Activated naive CD4-positive, alpha-beta T cell treated with anti-CD3 and anti-CD28 coated beads, Interleukin-2, amount 10 ng/mL, durations not matched to agents 7 days and 5 days (primary cell): ENCODE results near the gene FAR2.
A peak's percentile ranks its signal among the peaks of the same experiment; 100 is the strongest.

Source experiments
- CTCF ChIA-PET: fragments of 350-600 bp; sonication (Branson Sonifier 250); formaldehyde crosslinking; loops from one replicate; lab custom pipeline; 2021; ENCODE audit warnings: antibody characterized with exemption; lab: Charles Lee
- DNase-seq: peaks from one replicate; pipeline ENCODE4 v3.0.0-alpha.2; 2020
- H3K27ac Mint-ChIP-seq: one replicate; pipeline ENCODE4 v1.8.0; 2021; ENCODE audit warnings: mild to moderate bottlenecking, moderate library complexity, mixed read lengths
- H3K27me3 Mint-ChIP-seq: one replicate; pipeline ENCODE4 v1.8.0; 2021; ENCODE audit warnings: mild to moderate bottlenecking, mixed read lengths
- H3K36me3 Mint-ChIP-seq: one replicate; pipeline ENCODE4 v1.8.0; 2021; ENCODE audit warnings: mixed read lengths
- H3K4me1 Mint-ChIP-seq: one replicate; pipeline ENCODE4 v1.8.0; 2021; ENCODE audit warnings: mixed read lengths
- H3K4me3 Mint-ChIP-seq: one replicate; pipeline ENCODE4 v1.8.0; 2021; ENCODE audit warnings: mild to moderate bottlenecking, moderate library complexity, mixed read lengths
- H3K9me3 Mint-ChIP-seq: one replicate; pipeline ENCODE4 v1.8.0; 2021; ENCODE audit warnings: mixed read lengths

FAR2 gene

DNA sequence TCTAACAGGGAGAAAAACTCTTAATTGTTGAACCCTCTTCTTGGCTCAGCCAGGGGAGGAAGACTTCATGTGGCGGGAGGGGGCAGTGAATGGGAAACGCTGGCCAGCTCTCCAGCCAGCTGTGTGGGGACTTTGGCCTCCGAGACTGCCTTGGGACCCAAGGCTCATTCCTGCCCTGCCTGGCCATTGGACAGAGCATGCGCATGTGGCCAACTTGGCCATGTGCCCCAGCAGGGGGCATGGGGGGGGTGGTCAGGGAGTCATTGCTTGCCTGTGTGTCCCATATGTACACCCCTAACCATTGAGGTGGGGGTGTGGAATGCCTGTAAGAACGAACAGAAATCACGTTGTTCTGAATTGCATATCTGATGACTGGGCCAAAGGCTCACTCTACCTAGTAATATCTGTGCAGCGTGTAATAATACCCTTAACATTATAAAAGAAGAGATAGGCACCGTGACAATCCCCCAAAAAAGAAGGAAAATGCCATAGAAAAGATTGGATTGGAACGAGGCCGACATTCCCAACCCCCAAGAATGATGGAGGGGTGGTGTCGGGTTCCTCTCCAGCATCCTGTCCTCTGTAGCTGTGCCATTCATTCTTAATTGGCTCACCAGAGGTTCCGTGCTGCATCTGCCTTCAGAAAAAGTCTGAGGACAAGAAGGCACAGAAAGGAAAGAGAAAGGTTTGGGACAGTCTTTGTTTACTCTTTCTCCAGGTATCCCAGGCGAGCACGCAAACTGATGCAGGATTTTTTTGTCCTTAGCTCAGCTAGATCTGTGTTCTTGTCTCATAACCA, 3.5 kb upstream of the FAR2 start:
- H3K27ac Mint-ChIP-seq = no peak overlapping the region
- H3K9me3 Mint-ChIP-seq = peaks cover 2% of the 10 kb centered on the region
- no peak overlapping the region for H3K4me3 Mint-ChIP-seq
- peaks cover 2% of the 10 kb centered on the region for H3K36me3 Mint-ChIP-seq
- CTCF ChIA-PET = interaction anchor here (0.6 kb wide), 1 partner anchor 70 kb away, joined by 3 read pairs; no protein-coding TSS in a partner anchor
- DNase-seq = no peak
- H3K27me3 Mint-ChIP-seq = peaks cover 33% of the 10 kb centered on the region
- peaks cover 20% of the 10 kb centered on the region for H3K4me1 Mint-ChIP-seq

DNA sequence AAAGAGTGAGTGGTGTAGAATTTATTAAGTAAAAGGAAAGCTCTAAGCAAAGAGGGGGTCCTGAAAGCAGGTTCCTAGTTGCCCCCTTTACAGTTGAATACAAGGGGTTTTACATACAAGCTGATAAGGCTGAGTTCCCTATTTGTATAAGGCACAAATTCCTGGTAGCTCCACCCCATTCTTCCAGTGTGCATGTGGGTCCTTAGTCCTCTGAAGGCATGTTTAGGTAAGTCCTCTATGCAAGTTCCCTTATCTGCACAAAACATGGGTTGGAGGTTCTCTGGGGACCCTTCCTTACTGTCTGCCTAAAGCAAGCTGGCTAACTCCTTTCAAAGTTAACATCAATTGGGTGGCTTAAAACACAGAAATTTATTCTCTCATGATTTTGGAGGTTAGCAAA, 2.9 kb upstream of the FAR2 start:
- no peak overlapping the region for H3K4me3 Mint-ChIP-seq
- H3K27me3 Mint-ChIP-seq = peaks cover 32% of the 10 kb centered on the region
- H3K36me3 Mint-ChIP-seq = peaks cover 4% of the 10 kb centered on the region
- peaks cover 24% of the 10 kb centered on the region for H3K4me1 Mint-ChIP-seq
- DNase-seq = no peak
- peaks cover 2% of the 10 kb centered on the region for H3K9me3 Mint-ChIP-seq
- no peak overlapping the region for H3K27ac Mint-ChIP-seq
- CTCF ChIA-PET = interaction anchor here (0.6 kb wide), 1 partner anchor 70 kb away, joined by 3 read pairs; no protein-coding TSS in a partner anchor

DNA sequence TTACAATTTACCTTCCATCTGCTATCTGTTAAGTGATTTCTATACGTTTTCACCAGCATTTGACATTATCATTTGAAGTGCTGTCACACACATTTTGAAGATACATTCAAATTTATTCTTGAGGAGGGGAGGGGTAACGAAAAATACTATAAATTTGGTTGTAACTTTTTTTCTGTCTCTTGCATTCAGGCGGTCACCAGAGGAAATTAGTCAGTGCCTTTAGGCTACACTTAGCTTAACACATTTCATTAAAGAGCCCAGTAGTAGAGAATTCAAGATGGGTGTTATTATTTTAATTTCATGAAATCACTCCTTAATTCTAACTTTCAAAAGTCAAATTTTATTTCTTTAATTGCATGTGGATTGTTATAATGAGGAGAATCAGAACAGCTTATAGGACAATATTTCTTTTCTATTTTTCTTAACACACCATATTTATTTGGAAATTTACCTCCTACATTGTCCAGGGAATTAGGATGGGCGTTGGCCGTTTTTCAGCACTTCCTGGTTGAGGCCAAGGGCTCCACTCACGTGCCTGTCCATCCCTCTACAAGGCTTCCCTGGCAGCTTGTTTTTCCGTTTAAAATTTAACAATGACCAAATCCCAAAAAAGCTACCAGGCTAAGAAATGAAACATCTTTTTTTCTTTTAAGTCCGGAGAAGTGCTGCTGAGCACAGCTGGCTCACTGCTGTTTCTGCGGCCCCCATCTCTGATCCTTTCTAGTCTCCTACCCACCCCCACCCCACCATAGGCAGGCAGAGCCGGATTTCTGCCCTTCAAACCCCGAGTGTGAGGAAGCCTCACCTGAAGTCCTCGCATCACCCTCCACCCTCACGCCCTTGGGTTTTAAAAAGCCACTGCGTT, 1.1 kb upstream of the FAR2 start:
- Mint-ChIP-seq H3K27ac (peak overlapping the region; percentile 89), H3K9me3 (no peaks in the 10 kb centered on the region), H3K36me3 (peaks cover 4% of the 10 kb centered on the region), H3K4me1 (peaks cover 26% of the 10 kb centered on the region), H3K27me3 (peaks cover 35% of the 10 kb centered on the region), H3K4me3 (peak overlapping the region; percentile 93)
- CTCF ChIA-PET = interaction anchor here (0.8 kb wide), 1 partner anchor 13 kb away, joined by 3 read pairs; no protein-coding TSS in a partner anchor
- DNase-seq = no peak

DNA sequence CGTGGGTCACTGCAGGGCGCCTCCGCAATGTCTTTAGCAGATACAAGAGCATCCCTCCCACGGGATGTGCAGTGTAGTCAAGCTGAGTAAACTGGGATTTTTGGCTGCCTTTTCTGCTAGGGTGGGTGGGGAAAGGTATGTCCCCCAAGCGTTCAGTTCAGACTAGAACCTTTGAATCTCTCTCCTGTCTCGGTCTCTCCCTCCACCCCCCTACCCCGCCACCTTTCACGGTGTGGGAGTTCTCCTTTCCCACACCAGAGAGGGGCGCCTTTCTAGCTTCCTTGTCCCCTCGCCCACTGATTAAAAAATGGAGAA, 525 bp upstream of the FAR2 start:
- Mint-ChIP-seq H3K9me3 (no peaks in the 10 kb centered on the region), H3K4me3 (peak overlapping the region; percentile 93), H3K4me1 (peaks cover 30% of the 10 kb centered on the region), H3K36me3 (peaks cover 4% of the 10 kb centered on the region), H3K27me3 (peaks cover 35% of the 10 kb centered on the region), H3K27ac (peak overlapping the region; percentile 89)
- CTCF ChIA-PET = interaction anchor here (0.8 kb wide), 1 partner anchor 13 kb away, joined by 3 read pairs; no protein-coding TSS in a partner anchor
- DNase-seq = no peak

DNA sequence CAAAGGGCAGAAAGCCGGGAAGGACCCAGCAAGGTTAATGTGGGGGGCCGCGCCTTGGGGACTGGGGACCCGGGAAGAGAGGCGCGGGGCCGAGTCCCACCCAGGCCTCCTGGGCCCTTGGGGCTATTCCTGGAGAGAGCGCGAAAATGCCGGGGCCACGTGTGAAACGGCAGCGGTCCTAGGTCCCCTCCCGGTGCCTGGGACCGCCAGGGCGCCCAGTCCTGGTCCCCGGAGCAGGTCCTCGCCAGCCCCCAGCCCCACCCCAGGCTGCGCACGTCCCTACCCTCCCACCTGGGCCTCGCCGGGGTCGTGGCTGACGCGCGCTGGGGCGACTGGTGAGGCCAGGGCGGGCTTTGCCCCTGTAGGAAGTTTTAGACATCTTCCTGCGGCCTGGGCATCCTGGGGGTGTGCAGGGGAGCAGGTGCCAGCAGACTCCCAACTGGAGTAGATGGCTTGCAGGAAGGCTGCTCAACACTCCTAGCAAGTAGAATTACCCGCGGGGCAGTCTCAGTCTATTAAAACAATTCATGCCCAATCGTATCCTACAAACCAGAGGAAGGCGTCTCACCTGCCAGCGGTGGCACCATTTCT, 708 bp downstream of the FAR2 start:
- no peak overlapping the region for H3K27ac Mint-ChIP-seq
- no peaks in the 10 kb centered on the region for H3K9me3 Mint-ChIP-seq
- H3K27me3 Mint-ChIP-seq = peaks cover 35% of the 10 kb centered on the region
- H3K4me1 Mint-ChIP-seq = peaks cover 30% of the 10 kb centered on the region
- peak; percentile 38 for DNase-seq
- CTCF ChIA-PET = no interaction called here
- H3K36me3 Mint-ChIP-seq = peaks cover 4% of the 10 kb centered on the region
- peak overlapping the region; percentile 93 for H3K4me3 Mint-ChIP-seq

DNA sequence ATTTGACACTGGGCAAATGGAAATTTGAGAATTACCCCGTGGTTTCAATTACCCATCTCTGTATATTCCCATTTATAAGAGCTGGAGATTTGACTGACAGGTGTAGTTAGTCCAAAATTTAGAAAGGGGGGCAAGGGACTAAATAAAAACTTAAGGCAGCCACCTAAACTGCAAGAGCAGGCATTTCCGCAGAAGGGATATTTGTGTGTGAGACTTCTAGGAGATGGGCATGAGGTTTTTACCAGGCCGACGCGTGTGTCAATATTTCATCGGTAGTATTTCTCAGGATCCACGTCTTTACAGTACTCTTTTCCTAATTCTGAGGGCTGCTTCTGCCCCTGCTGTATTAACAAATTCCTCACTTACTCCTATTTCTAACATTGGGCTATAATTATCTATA, 1.4 kb downstream of the FAR2 start:
- peaks cover 30% of the 10 kb centered on the region for H3K4me1 Mint-ChIP-seq
- DNase-seq = no peak
- peaks cover 30% of the 10 kb centered on the region for H3K27me3 Mint-ChIP-seq
- CTCF ChIA-PET = interaction anchor here (0.9 kb wide), 1 partner anchor 9 kb away, joined by 3 read pairs; no protein-coding TSS in a partner anchor
- H3K9me3 Mint-ChIP-seq = no peaks in the 10 kb centered on the region
- peaks cover 4% of the 10 kb centered on the region for H3K36me3 Mint-ChIP-seq
- H3K27ac Mint-ChIP-seq = no peak overlapping the region
- peak overlapping the region; percentile 93 for H3K4me3 Mint-ChIP-seq

DNA sequence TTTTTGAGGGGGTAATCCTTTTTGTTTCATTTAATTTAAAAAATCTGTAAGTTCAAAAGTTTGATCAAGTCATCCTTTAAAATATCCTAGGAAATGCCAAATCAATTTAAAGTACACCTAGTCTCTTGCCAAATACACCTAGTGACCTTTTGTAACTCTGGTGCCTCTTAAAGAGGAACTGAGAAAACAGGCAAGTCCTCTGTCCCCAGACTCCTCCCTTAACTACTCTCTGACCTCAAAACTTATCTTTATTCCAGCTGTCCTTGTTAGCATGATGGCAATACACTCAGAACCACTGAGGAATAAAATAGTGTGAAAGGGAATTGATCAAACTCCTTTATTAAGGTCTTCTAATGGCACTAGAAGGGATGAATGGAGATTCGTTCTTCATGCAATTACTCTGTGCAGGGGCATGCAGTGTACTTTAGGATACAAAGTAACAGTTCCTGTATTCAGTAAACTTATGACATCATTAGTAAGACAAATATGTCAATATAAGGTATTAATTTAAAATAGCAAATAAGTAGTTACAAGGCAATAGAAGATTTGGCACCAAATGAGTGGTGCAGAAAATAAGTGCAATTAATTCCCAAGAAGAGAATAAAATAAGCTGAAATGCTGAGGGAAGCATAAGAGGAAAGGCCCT, 3.3 kb downstream of the FAR2 start:
- peaks cover 26% of the 10 kb centered on the region for H3K27me3 Mint-ChIP-seq
- H3K4me1 Mint-ChIP-seq = peaks cover 30% of the 10 kb centered on the region
- no peak overlapping the region for H3K27ac Mint-ChIP-seq
- no peaks in the 10 kb centered on the region for H3K9me3 Mint-ChIP-seq
- CTCF ChIA-PET = no interaction called here
- no peak overlapping the region for H3K4me3 Mint-ChIP-seq
- peaks cover 4% of the 10 kb centered on the region for H3K36me3 Mint-ChIP-seq
- no peak for DNase-seq

DNA sequence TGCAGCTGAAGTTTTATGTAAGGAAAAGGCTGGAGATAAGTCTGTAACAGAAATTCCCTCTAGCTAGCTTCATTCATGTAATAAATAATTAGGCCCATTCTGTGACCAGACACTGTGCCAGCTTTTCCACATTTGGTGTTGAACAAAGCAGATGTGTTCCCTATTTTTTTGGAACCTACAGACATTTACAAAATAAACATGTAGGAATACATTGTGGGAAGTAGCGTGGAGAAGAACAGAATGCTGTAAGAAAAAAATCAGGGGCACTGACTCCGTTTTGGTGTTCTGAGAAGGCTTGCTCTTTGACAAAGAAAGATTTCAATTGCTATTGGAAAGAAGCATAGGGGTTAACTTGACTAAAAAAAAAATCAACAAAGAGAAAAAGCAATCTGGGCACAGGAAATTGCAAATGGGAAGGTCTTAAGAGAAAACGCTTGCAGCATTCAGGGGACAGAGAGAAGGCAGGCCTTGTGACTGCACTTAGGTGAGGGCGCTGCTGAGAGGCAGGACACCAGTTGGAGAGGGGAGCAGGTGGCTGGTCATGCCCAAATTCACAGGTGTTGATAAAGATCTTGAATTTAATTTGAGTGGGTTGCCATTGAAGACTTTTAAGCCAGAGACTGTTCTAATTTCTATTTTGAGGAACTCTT, 4.0 kb downstream of the FAR2 start:
- Mint-ChIP-seq H3K27ac (no peak overlapping the region), H3K9me3 (no peaks in the 10 kb centered on the region), H3K27me3 (peaks cover 25% of the 10 kb centered on the region), H3K36me3 (peaks cover 4% of the 10 kb centered on the region), H3K4me3 (no peak overlapping the region), H3K4me1 (peaks cover 24% of the 10 kb centered on the region)
- no peak for DNase-seq
- CTCF ChIA-PET = no interaction called here

DNA sequence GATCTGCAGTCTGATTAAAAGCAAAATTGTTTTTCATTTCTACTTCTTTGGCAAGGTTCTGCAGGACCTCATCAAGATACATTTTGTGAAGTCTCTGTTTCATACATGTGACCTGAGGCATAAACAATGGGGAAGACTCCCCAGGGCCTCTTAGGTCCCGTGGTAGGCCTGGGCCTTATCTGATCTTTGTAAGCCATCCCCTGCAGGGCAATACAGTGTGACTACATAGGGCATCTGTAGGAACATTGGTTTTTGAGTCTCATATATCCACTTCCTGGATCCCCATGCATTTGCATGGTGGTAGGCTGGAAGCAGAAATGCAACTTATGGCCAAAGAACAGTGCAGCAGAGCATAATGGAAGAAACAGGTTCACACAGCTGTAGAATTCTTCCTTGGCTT, 6.0 kb downstream of the FAR2 start:
- Mint-ChIP-seq H3K27me3 (peaks cover 9% of the 10 kb centered on the region), H3K27ac (no peak overlapping the region), H3K4me3 (no peak overlapping the region), H3K9me3 (peaks cover 3% of the 10 kb centered on the region), H3K36me3 (peaks cover 7% of the 10 kb centered on the region), H3K4me1 (peaks cover 24% of the 10 kb centered on the region)
- CTCF ChIA-PET = no interaction called here
- no peak for DNase-seq

DNA sequence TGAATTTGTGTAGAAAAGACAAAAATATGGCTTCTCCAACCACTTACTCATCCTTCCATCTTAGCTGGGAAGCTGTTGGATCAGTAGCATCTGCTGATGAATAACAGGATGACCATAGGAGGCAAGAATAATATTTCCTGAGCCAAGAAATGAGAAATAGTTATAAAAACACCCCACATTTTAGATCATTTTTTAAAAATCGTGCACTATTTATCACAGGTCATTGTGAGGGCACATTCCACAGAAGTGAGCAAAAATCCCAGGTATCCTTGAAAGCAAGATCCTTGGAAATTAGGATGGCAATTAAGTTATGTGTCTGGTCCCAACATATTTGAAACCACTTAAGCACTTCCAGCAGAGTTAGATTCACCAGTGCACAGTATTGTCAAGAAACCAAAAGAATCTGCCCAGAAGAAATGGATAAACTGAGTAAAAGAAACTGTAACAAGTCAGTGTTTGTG, 8.4 kb downstream of the FAR2 start:
- Mint-ChIP-seq H3K9me3 (peaks cover 7% of the 10 kb centered on the region), H3K27ac (no peak overlapping the region), H3K27me3 (no peaks in the 10 kb centered on the region), H3K4me3 (no peak overlapping the region), H3K36me3 (peaks cover 5% of the 10 kb centered on the region), H3K4me1 (peaks cover 20% of the 10 kb centered on the region)
- no peak for DNase-seq
- CTCF ChIA-PET = no interaction called here

DNA sequence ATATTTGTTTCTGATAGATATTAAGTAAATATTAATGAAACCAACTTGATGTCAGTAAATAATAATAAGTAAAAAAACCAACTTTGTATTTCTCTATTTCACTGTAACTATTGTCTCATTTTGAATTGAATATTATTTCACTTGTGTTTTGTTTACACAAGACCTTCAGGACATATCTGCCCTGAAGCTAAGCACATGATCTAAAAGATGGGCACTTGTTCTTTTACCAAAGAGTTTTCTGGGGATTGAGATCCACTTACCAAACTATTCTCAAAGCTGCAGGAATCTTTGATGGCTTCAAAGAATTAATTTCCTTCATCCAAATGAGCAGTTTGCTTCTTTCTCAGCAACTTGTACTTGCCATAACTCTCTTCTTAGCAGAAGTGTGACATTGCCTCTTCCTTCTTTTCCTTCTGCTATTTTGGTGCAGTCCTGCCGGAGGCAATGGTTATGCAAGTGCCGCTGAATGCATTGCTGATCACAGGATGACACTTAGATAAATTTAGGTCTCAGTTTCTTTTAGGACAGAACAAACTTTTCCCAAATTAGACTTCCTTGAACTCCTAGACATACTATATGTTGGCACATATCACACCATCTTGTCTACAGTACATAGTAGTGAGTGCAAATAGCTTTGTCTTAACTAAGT, 9.2 kb downstream of the FAR2 start:
- H3K4me3 Mint-ChIP-seq = no peak overlapping the region
- no peak overlapping the region for H3K27ac Mint-ChIP-seq
- peaks cover 5% of the 10 kb centered on the region for H3K36me3 Mint-ChIP-seq
- CTCF ChIA-PET = no interaction called here
- no peaks in the 10 kb centered on the region for H3K27me3 Mint-ChIP-seq
- peaks cover 19% of the 10 kb centered on the region for H3K4me1 Mint-ChIP-seq
- H3K9me3 Mint-ChIP-seq = peaks cover 7% of the 10 kb centered on the region
- no peak for DNase-seq

DNA sequence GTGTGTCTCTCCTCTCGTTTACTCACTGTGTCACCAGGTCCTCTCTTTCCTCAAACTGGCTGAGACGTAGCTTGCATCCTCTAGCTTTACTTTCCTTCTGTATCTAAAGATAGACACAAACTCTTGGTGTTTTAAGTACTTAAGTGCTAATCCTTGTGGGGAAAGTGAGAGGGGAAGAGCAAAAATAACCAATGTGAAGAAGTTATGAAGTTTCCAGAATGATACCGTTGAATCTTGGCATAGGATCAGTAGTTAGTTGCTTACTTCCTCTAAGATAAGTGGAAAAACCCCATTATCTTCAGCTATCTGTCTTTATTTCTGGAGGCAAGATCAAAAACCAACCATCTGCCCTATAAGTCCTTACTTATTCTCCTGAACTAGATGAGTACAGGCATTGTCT, 10.6 kb downstream of the FAR2 start:
- H3K27ac Mint-ChIP-seq = no peak overlapping the region
- H3K4me3 Mint-ChIP-seq = no peak overlapping the region
- DNase-seq = no peak
- no peaks in the 10 kb centered on the region for H3K27me3 Mint-ChIP-seq
- peaks cover 7% of the 10 kb centered on the region for H3K9me3 Mint-ChIP-seq
- CTCF ChIA-PET = interaction anchor here (0.8 to 1.6 kb wide), 3 partner anchors 9 to 70 kb away, joined by 3 to 4 read pairs (median 3); no protein-coding TSS in a partner anchor
- H3K36me3 Mint-ChIP-seq = peaks cover 5% of the 10 kb centered on the region
- peaks cover 20% of the 10 kb centered on the region for H3K4me1 Mint-ChIP-seq

DNA sequence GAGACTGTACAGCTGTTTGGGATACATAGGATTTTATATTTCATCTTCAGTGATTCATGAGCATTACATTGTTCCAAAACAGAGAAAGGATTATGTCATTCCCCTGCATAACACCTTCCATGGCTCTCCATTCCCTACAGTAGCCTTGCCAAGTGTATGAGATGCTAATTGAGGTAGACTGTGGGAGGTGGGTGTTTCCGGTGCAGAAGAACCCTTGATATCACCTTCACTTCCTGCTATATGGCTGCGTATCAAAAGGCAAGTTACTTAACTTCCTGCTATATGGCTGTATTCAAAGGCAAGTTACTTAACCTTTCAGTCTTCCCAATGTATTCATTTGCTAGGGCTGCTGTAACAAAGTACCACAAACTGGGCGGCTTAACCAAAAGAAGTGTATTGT, 11.2 kb downstream of the FAR2 start:
- no peaks in the 10 kb centered on the region for H3K27me3 Mint-ChIP-seq
- peaks cover 7% of the 10 kb centered on the region for H3K9me3 Mint-ChIP-seq
- peaks cover 5% of the 10 kb centered on the region for H3K36me3 Mint-ChIP-seq
- peaks cover 20% of the 10 kb centered on the region for H3K4me1 Mint-ChIP-seq
- CTCF ChIA-PET = interaction anchor here (0.8 to 1.6 kb wide), 3 partner anchors 8 to 71 kb away, joined by 3 to 4 read pairs (median 3); no protein-coding TSS in a partner anchor
- DNase-seq = peak; percentile 22
- H3K27ac Mint-ChIP-seq = peak overlapping the region; percentile 21
- no peak overlapping the region for H3K4me3 Mint-ChIP-seq
